HG03108 (cell line): ENCODE measurements around the gene ZNF497.

Experiments
- ATAC-seq: cut with Tn5 transposase; IDR thresholded peaks from one replicate; pipeline ENCODE4 v1.9.1; 2021; ENCODE audit warnings: moderate library complexity; ENCODE audit not compliant: unreplicated experiment

ZNF497 gene

GRCh38 chr19:58368561-58369360 lies 6.2 kb upstream of the ZNF497 start:
- ATAC-seq = no peak

DNA sequence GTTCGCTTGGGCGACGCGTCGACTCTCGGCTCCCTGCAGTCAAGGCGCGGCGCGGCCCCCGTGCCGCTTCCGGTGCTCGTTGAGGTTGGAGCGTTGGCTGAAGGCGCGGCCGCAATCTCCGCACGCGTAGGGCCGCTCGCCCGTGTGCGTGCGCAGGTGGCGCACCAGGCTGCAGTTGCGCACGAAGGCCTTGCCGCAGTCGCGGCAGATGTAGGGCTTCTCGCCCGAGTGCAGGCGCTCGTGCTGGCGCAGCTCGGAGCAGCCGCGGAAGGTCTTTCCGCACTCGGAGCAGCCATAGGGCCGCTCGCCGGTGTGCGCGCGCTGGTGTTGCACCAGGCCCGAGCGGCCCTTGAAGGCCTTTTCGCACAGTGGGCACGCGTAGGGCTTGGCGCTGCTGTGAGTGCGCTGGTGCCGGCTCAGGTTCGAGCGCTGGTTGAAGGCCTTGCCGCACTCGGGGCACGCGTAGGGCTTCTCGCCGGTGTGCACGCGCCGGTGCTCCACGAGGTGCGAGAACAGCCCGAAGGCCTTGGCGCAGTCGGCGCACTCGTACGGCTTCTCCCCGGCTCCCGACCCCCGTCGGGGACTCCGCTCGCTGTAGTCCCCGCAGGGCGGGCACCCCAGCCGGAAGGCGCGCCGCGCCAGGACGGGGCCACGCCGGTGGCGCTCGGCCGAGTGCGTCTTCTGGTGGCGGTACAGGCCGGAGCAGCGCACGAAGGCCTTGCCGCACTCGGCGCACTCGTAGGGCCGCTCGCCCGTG lies 5.3 kb upstream of the ZNF497 start:
- ATAC-seq = no peak

DNA sequence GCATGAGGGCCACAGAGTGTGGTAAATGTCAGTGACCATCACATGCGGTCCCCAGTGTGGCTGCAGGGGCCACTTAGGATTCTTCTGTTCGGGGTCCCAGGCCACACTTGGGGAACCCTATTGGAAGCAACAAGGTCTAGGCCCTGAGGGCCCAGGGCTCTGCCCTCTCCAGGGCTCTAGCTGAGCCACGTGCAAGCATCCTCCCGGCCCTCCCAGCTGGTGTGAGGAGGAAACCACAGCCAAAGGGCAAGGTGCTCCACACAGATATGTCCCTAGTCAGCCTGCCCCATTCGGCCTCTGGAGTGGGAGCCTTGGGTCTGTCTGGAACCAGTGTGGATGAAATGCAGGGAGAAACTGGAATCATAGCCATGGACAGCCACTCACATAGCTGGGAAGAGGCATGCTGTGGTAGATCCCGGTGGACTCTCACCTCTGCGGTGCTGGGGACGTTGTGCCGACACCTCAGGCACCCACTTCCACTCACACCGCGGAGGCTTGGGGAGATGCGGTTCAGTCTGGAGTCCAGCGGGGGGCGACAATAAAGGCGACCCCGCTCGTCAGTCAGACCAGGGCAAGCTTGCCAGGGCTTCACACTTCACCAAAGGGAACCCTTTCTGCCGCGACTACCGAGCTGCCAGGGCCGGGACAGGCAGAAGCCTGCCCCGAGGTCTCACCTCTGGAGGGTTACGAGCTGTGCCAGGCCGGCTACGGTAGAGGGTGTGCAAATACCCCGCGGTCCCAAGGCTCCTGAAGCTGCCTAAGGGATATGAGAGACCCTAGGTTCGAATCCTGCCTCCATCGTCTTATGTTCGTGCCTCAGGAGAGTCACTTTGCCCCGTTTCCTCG lies 4.3 kb upstream of the ZNF497 start:
- ATAC-seq = no peak

DNA sequence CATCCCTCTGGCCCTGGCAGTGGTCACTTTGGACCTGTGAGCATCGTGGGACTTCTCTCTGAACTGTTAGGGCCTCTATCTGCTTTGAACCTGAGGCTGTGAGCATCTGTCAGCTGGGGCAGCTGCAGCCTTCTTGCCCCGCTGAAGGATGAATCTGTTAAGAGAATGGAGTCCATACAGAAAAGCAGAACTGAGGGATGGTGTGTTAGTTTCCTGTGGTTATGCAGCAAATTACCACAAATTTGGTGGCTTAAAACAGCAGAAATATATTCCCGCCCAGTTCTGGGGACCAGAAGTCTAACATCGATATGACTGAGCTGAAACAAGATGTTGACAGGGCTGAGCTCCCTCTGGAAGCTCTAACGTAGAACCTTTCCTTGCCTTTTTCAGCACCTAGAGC lies 1.6 kb upstream of the ZNF497 start:
- no peak for ATAC-seq

GRCh38 chr19:58361900-58362271 lies 665 bp downstream of the ZNF497 start:
- peak; percentile 7 for ATAC-seq

DNA sequence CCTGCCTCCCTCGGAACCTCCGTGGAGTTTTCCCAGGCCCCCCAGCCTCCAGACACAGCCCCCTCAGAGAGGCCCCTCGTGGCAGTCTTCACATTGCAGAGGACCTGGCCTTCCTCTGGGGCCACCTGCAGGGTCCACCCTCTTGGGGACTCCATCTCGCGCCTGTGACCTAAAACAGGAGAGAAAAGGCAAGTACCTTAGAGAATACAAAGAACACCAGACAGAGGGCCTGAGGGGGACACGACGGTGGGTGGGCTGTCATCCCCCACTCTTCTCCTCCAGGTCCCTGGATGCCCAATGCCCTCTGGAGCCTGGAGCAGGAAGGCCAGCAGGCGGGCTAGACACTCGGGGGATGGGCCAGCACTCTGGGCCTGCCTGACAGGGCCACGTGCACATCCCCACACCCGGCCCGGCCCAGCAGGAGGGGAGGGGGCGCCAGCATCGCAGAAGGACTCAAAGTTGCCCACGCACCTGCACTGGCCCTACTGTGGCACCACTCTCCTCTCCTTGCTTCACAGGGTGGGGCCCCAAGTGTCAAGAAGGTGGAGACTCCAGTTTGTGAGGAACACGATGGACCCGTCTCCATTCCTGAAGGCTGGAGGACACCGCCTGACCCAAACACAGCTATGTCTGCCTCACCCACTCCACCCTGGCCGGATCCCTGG lies 4.9 kb downstream of the ZNF497 start:
- ATAC-seq = no peak

DNA sequence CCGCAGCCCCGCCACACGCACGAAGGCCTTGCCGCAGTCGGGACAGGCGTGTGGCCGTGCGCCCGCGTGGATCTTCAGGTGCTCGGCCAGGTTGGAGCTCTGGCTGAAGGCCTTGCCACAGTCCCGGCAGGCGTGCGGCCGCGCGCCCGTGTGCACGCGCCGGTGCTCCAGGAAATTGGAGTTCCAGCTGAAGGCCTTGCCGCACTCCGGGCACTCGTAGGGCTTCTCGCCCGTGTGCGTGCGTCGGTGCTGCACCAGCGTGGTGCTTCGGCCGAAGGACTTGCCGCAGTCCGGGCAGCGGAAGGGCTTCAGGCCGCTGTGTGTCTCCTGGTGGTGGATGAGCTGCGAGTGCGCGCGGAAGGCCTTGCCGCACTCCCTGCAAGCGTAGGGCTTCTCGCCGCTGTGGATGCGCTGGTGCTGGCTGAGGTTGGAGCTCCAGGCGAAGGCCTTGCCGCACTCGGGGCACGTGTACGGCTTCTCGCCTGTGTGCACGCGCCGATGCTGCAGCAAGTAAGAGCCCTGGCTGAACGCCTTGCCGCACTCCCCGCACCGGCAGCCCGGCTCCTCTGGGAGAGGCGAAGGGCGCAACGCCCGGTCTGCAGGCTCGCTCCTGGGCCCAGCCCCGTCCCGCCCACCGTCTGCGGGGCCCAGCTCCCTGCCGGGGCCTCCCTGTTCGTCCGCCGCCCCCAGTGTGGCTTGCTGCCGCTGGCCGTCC lies 5.6 kb downstream of the ZNF497 start:
- ATAC-seq = no peak

GRCh38 chr19:58355908-58356765 lies 6.4 kb downstream of the ZNF497 start:
- ATAC-seq = no peak

DNA sequence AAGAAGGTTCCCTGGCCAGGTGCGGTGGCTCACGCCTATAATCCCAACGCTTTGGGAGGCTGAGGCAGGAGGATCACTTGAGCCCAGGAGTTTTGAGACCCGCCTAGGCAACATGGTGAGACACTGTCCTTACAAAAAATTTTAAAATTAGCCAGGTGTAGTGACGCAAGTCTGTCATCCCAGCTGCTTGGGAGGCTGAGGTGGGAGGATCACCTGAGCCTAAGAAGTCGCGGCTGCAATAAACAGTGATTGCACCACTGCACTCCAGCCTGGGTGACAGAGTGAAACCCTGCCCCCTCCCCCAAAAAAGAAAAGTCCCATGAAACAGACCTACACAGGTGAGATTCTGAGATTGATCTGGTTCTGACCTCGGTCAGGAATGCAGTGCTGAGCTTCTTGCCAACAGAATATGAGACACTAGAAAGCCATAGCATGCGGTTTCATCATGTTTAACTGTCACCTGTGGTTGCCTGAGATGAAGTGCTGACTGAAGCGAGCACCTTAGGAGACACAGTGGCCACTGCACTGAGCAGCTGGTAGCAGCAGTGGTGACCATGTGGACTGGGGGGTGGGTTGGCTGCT lies 7.2 kb downstream of the ZNF497 start:
- no peak for ATAC-seq

- no peak for ATAC-seq
Measured at GRCh38 chr19:58354478-58355030, 8.0 kb downstream of the ZNF497 start.

GRCh38 chr19:58353717-58354477 lies 8.7 kb downstream of the ZNF497 start:
- ATAC-seq = no peak

DNA sequence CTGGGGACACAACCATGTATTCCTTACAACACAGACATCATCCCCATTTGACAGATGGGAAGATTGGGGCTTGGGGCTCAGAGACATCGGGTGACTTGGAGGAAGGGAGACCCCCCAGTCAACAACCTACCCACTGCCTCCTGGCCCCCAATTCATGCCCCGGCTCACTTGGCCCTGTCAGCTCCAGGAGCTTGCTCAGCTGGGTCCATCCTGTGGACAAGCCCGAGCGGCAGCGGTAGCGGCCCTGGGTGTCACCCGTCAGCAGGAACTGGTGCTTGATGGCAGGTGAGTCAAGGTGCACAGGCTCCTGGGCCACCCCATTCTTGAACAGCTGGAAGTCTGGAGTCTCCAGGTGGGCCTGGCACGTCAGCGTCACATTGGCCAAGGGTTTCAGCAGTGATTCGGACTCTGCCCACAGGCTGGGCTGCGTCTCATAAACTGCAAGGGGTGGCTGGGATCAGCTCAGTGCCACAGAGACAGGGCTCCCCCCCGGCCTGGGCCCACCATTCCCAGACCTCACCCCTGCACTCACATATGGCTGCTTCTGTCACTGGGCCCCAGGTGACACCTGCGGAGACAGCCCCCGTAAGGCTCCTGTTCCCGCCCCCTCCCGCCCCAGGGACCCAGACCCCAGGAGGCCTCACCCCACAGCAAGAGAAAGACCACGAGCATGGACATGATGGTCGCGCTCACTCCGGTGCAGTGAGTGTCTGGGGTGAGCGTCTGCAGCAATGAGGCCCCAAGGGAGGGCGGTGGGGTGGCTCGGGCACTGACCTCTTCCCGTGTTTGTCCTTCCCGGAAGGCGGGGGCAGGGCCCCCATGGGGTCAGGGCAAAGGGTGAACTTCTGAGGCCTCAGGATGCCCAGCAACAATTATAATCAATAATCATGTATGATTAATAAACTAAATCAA lies 9.5 kb downstream of the ZNF497 start, which contains the start of gene A1BG:
TSS of gene A1BG (minus strand) at position 733 of the 912 bp plus-strand sequence. CDS start at position 678, 55 bp downstream.
- ATAC-seq = no peak

DNA sequence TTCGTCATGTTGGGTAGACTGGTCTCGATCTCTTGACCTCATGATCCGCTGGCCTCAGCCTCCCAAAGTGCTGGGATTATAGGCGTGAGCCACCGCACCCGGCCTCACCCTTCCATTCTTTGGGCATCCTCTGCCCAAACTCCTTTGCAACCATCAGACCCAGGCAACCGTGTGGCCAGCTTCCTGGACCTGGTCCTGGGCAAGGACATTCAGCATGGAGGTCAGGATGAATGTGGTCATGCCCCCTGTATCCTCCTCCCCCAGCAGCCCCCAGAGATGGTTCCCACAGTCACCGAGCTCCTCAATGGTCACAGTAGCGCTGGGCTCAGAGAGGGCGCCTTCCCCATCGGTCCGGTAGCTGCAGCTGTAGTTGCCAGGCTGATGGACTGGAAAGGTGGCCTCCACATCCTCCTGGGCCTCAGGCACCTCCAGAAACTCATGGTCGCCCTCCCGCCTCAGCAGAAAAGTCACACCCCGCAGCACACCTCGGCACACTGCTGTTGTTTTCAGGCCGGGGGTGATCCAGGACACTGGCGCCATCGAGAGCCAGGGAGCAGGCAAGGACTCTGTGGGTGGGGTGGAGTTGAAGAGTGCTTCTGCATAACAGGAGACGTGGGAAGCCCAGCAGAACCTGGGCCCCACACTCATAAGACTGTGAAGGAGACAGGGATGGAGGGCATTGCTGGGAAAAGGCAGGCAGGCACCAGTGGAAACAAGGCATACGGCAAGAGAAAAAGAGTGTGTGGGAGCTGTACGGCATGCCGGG lies 10.4 kb downstream of the ZNF497 start:
- ATAC-seq = no peak

DNA sequence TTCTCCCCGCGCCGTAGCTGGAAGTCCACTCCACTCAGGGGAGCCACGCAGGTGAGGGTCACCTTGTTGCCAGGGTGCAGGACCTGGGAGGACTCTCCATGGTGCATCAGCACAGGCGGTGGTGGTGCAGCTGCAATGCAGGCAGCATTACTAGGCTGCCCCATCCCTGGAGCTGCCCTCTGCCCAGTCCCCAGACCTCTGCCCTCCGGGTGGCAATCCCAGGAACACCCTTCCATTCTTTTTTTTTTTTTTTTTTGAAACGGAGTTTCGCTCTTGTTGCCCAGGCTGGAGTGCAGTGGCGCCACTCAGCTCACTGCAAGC lies 11.0 kb downstream of the ZNF497 start:
- ATAC-seq = no peak

GRCh38 chr19:58350871-58351557 lies 11.5 kb downstream of the ZNF497 start:
- no peak for ATAC-seq
